Stimulated activated CD4-positive, alpha-beta T cell treated with anti-CD3 and anti-CD28 coated beads, Interleukin-4, amount 100 ng/mL, for 1 hour (primary cell): ENCODE results near the gene CEP112.
"Not testable (repeated sequence)": the region's sequence is repeated elsewhere in the genome, so short reads cannot be mapped to it uniquely, and the experiment has no call there.

Experiments used
- DNase-seq: peaks from one replicate; pipeline ENCODE4 v3.0.0-alpha.2; 2020

Gene CEP112

DNA sequence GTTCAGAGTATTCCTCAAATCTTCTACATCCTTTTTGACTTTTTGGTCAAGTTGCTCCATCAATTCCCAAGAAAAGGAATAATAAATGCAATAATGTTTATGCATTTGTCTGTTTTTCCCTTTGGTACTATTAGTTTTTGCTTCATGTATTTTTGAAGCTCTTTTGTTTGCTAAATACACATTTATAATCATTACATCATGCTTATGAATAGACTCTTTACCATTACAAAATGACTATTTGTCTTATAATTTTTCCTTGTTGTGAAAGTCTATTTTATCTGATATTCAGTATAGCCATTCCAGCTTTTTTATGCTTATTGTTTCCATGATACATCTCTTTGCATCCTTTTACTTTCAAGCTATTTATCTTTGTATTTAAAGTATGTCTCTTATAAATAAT lies 41.2 kb downstream of the CEP112 start:
- no peak for DNase-seq

- DNase-seq, result no peak
These were observed 42.4 kb downstream of the CEP112 start for GRCh38 chr17:66149562-66149961.

GRCh38 chr17:66146394-66146793 lies 45.5 kb downstream of the CEP112 start:
- no peak for DNase-seq

DNA sequence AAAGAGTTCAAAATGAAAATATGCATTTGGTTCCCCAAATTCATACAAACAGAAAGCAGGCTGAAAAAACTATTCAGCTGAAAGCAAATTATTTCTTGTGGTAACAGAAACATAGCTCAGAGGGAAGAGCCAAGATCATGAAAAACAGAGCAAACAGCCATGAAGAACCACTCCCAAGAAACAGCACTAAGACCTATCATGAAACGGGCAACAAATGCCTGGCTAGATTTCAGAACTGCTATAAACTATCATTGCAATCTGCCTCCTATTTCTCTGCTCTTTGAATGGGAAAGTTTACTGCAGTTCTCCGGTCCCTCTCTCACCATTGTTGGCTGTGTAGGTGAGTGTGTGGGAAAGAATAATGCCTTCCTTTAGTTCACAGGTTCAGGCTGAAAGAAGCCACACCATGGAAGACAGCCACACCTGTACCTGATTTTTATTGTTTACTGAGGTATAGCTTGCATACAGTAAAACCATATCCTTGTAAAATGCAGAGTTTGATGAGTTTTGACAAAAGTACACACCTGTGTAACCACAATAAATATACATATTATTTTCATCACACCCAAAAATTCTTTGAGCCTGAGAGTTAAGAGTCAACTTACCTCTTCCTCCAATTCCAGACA lies 48.2 kb downstream of the CEP112 start:
- no peak for DNase-seq

GRCh38 chr17:66142428-66142827 lies 49.5 kb downstream of the CEP112 start:
- DNase-seq, result no peak

- DNase-seq, result no peak
These were observed 53.8 kb downstream of the CEP112 start for GRCh38 chr17:66138120-66138519.

- no peak for DNase-seq
These were observed 56.0 kb downstream of the CEP112 start for GRCh38 chr17:66135896-66136295.

DNA sequence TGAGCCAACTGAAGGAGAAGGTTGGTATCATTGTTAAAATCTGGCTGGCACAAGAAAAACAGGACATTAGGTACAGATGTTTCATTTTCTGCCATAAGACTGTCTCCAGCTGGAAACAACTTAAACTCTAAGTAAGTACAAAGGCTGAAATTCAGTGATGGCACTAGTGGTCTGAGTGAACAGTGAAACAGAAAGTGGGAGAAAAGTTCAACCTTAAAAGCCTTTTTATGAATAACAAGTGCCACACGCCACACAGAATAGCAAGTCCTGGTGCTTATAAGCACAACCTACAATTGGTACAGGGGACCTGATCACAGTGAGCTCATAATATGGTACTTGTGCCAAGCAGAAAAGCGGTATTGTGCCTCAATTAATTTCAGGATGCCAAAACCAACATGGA lies 56.7 kb downstream of the CEP112 start:
- DNase-seq, result no peak

GRCh38 chr17:66129759-66130158 lies 62.2 kb downstream of the CEP112 start:
- no peak for DNase-seq

DNA sequence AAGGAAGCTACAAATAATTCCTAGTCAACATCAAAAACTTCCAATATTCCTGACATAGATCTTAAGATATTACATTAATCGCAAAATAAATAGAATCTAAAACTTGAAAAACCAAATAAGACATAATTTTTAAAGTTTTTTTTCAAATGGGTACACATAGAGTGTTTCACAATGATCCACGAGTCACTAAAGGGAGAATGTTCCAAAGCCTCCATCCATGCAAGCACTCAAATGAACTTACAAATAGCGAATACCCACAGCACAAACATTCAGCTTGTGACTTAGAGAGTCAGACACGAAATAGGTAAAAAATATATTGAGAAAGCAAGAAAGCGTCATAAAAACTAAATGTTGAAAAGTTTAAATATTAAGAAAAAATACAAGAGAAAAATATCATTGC lies 65.7 kb downstream of the CEP112 start:
- no peak for DNase-seq

GRCh38 chr17:66123163-66123562 lies 68.8 kb downstream of the CEP112 start:
- DNase-seq, result no peak

DNA sequence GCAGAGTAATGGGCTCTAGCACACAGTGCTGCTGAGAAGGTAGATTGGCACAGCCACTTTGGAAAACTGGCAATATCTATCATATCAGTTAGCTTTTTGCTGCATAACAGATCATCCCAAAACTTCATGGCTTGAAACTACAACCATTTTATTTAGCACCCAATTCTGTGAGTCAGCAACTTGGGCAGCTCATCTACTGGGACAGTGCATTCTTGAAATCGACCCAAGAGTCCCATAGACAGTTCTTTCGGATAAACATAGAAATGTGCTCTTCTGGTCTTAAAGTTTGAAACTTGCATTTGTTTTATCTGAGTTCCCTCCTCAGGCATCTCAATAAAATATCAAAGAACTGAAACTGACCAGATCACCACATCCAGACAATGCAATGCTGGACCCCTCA lies 76.7 kb downstream of the CEP112 start:
- DNase-seq, result no peak

DNA sequence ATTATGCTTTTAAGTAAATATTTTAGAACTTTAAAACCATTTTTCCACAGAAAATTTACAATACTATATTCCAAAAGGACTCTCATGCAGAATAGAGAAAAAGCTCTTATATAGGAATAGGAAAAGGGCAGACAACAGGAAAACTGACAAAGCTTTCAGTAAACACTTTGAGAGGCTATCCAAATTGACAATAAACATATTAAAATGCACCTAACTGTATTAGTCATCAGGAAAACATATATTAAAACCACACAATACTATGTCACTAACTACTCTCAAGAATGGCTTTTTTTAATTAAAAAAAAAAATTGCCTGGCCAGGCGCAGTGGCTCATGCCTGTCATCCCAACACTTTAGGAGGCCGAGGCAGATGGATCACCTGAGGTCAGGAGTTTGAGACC lies 77.3 kb downstream of the CEP112 start:
- DNase-seq, result no peak

- no peak for DNase-seq
These were observed 84.2 kb downstream of the CEP112 start for GRCh38 chr17:66107731-66108130.

DNA sequence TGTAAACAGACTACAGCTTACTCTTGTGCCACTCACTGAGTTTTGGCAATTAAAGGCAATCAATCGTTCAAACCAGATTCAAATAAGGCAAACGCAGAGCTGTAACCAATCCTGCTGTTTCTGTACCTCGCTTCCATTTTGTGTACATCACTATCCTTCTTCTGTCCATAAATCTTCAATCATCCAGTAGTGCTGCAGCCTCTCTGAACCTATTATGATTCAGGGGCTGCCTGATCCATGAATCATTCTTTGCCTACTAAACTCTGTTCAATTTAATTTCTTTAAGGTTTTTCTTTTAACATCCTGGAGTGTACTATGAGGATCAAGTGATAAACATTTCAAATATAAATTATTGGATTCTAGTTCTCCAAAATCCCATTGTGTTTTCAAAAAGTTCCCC lies 93.9 kb downstream of the CEP112 start:
- DNase-seq, result no peak

DNA sequence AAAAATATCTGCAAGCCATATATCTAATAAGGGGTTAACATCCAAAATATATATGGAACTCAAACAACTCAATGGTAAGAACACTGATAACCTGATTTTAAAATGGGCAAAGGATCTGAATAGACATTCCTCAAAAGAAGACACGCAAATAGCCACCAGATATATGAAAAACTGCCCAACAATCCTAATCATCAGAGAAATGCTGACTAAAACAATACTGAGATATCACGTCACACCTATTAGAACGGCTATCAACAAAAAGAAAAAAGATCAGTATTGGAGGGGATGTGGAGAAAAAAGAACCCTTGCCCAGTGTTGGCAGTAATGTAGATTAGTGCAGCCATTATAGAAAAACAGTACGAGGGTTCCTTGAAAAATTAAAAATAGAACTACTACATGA lies 97.2 kb downstream of the CEP112 start:
- DNase-seq, result no peak

DNA sequence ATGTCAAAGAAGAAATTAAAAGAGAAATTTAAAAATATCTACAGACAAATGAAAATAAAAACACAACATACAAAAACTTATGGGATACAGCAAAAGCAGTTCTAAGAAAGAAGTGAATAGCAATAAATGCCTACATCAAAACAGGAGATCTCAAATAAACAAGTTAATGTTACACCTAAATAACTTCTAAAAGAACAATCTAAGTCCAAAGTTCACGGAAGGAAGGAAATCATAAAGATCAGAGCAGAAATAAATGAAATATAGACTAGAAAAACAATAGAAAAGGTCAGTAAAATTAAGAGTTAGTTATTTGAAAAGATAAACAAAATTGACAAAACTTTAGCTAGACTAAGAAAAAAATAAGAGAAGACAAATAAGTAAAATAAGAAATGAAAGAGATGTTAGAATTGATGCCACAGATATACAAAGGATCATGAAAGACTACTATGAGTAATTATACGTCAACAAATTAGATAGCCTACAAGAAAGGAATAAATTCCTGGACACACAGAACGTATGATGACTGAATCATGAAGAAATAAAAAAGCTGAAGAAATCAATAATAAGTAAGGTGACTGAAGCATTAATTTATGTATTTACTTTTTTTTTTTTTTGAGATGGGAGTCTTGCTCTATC lies 100.4 kb downstream of the CEP112 start:
- DNase-seq, result no peak

DNA sequence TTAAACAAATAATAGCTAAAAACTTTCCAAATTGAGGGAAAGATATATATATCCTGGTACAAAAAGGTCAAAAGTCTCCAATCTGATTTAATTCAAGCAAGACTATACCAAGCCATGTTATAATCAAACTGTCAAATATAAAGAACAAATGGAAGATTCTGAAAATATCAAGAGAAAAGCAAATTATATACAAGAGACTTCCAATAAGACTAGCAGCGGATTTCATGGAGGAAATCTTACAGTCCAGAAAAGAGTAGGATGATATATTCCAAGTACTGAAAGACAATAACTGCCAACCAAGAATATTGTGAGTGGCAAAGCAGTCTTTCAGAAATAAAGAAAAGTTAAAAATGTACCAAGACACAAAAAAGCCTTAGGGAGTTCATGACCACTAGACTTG lies 102.2 kb downstream of the CEP112 start:
- DNase-seq, result no peak

- DNase-seq, result no peak
These were observed 103.8 kb downstream of the CEP112 start for GRCh38 chr17:66088173-66088572.

GRCh38 chr17:66087073-66087472 lies 104.9 kb downstream of the CEP112 start:
- DNase-seq, result no peak

DNA sequence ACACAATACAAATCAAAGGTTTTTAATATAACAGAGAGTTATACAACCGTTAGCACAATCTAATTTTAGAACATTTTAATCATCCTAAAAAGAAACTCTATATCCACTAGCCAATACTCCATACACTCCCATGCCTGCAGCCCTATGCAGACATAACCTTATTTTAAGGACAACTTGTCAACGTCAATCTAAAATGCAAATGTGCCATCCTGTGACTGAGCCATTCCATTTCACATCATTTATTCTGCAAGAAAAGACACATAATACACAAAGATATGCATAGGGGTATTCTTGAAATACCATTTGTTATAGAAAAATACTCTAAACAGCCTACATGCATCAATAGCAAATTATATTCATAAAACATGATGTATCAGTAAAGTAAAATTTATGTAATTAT lies 106.7 kb downstream of the CEP112 start:
- no peak for DNase-seq

GRCh38 chr17:66080670-66081069 lies 111.3 kb downstream of the CEP112 start:
- not testable (repeated sequence) for DNase-seq

DNA sequence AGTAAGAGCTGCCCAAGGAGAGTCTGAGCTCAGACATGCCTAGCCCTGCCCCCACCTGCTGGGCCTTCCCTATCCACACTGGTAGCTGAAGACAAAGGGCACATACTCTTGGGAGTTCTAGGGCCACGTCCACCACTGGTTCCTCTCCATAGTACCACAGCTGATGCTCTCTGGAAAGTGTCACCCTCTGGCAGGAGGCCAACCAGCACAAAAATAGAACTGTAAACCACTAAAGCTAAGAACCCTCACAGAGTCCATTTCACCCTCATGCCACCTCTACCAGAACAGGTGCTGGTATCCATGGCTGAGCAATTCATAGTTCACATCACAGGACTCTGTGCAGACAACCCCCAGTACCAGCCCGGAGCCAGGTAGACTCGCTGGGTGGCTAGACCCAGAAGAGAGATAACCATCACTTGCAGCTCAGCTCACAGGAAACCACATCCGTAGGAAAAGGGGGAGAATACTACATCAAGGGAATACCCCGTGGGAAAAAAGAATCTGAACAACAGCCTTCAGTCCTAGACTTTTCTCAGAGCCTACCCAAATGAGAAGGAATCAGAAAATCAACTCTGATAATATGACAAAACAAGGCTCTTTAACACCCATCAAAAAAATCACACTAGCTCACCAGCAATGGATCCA lies 115.3 kb downstream of the CEP112 start:
- no peak for DNase-seq

DNA sequence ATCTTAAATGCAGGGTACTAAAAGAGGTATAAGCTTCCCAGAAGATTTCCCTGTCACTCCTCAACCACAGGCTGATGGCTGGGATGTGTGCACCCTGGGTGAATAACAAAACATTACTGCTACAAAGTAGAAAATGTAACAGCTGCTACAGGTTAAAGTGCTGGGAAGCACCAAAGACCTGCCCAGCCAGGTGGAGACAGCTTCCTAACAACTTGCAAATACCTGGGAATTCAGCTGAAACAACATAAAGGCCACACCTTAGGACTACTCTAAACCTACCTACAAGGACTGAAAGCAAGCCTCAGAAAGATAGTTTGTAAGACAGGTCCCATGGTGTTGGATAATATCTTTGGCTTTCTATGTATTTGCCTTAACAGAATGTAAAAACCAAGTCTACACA lies 118.5 kb downstream of the CEP112 start:
- no peak for DNase-seq

GRCh38 chr17:66063686-66064085 lies 128.2 kb downstream of the CEP112 start:
- no peak for DNase-seq
